Measurements from ENCODE around the gene TPPP.
"Not testable (repeated sequence)": the region's sequence is repeated elsewhere in the genome, so short reads cannot be mapped to it uniquely, and the experiment has no call there.

Gene TPPP

GRCh38 chr5:682216-682615 lies 10.9 kb downstream of the TPPP start:
- H3K27ac ChIP-seq (ENCODE audit: low read length); H3K9me3 ChIP-seq (ENCODE audit: control insufficient read depth in 1 of 2, low read length in 2 of 2); H3K27me3 ChIP-seq (ENCODE audit: low read depth, low read length); H3K36me3 ChIP-seq (ENCODE audit: control insufficient read depth in 1 of 2, insufficient read depth in 2 of 2, low read length in 2 of 2); H3K4me3 ChIP-seq (ENCODE audit: low read depth in 1 of 2, low read length in 2 of 2): not testable (repeated sequence)
- H3K4me1 ChIP-seq (ENCODE audit: control insufficient read depth in 1 of 2, insufficient read depth in 2 of 2, low read length in 2 of 2) = peaks cover 0 to 23% of the 10 kb centered on the region in 2 donors

DNA sequence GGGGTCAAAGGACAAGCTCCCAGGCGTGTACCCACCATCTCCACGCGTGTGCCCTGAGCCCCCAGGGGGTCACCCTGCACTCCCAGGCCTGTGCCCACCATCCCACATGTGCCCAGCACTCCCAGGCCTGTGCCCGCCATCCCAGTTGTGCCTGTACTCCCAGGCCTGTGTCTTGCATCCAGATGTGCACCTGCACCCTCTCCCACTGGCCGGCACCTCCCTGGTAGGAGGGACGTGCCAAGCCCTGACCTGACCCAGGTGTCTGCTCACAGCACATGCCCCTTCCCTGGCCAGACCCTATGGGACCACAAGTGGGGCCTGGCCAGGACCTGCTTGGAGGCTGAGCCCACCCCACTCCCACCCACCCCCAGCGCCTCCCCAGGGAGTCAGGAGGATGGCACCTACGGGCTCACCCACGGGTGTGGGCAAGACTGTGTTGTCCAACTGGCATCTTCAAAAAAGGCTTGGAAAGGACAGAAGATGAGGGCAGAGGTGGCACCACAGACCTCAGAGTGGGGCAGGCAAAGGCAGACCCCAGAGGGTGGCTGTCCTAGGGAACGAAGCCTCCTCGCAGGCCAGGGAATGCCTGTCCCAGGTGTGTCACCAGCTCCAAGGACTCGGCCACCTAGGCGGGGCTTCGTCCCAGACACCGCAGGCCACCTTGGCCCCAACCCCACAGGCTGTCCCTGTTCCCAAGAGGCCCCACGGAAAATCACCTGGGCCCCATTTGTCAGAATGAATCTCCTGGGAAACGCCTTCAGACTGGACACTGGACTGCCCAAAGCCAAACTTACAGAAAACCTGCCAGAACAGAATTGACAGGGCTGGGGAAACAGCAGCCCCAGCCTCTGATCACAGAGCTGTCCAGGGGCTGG lies 11.6 kb downstream of the TPPP start:
- not testable (repeated sequence) for H3K27me3 ChIP-seq (ENCODE audit: low read depth, low read length); H3K27ac ChIP-seq (ENCODE audit: low read length); H3K36me3 ChIP-seq (ENCODE audit: control insufficient read depth in 1 of 2, insufficient read depth in 2 of 2, low read length in 2 of 2); H3K9me3 ChIP-seq (ENCODE audit: control insufficient read depth in 1 of 2, low read length in 2 of 2); H3K4me3 ChIP-seq (ENCODE audit: low read depth in 1 of 2, low read length in 2 of 2)
- peaks cover 0 to 23% of the 10 kb centered on the region in 2 donors for H3K4me1 ChIP-seq (ENCODE audit: control insufficient read depth in 1 of 2, insufficient read depth in 2 of 2, low read length in 2 of 2)

- H3K4me1 ChIP-seq (ENCODE audit: control insufficient read depth in 1 of 2, insufficient read depth in 2 of 2, low read length in 2 of 2) = peaks cover 0 to 28% of the 10 kb centered on the region in 2 donors
- not testable (repeated sequence) for H3K4me3 ChIP-seq (ENCODE audit: low read depth in 1 of 2, low read length in 2 of 2); H3K27ac ChIP-seq (ENCODE audit: low read length); H3K9me3 ChIP-seq (ENCODE audit: control insufficient read depth in 1 of 2, low read length in 2 of 2); H3K36me3 ChIP-seq (ENCODE audit: control insufficient read depth in 1 of 2, insufficient read depth in 2 of 2, low read length in 2 of 2); H3K27me3 ChIP-seq (ENCODE audit: low read depth, low read length)
Observed at GRCh38 chr5:680836-681235, 12.3 kb downstream of the TPPP start.

GRCh38 chr5:680118-680795 lies 12.9 kb downstream of the TPPP start:
- H3K4me1 ChIP-seq (ENCODE audit: control insufficient read depth in 1 of 2, insufficient read depth in 2 of 2, low read length in 2 of 2) = peaks cover 0 to 31% of the 10 kb centered on the region in 2 donors
- not testable (repeated sequence) for H3K36me3 ChIP-seq (ENCODE audit: control insufficient read depth in 1 of 2, insufficient read depth in 2 of 2, low read length in 2 of 2); H3K27ac ChIP-seq (ENCODE audit: low read length); H3K27me3 ChIP-seq (ENCODE audit: low read depth, low read length); H3K9me3 ChIP-seq (ENCODE audit: control insufficient read depth in 1 of 2, low read length in 2 of 2); H3K4me3 ChIP-seq (ENCODE audit: low read depth in 1 of 2, low read length in 2 of 2)

DNA sequence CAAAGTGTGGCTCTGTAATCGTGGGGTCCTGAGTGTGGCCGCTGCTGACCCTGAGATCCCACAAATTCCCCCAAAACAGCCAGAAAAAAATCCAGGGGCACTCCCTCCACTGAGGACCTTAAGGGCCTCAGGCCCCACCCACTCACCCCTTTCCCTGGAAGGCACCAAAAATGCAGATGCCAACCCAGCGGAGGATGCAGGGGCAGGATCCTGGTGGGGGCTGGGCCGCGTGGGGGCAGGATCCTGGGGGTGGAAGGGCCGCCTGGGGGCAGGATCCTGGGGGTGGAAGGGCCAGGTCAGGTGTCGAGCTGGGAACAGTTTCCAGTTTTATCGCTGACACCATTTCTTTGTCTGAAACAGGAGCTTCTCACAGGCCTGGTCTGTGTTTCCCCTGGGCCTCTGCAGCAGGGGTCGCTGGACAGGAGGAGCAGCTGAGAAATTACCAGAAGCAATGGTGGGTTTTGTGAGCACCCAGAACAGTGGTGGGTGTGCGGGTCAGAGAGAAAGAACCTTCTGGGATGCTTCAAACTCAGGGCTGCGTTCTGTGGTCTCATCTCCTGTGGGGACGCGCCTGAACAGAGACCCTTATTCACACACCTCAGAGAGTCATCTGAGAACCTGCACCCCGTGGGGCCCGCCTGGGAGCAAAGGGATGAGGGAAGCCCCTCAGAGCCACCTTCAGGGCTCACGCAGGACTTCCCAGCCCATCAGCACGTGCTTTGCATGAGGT lies 13.8 kb downstream of the TPPP start:
- H3K4me3 ChIP-seq (ENCODE audit: low read depth in 1 of 2, low read length in 2 of 2); H3K27me3 ChIP-seq (ENCODE audit: low read depth, low read length); H3K36me3 ChIP-seq (ENCODE audit: control insufficient read depth in 1 of 2, insufficient read depth in 2 of 2, low read length in 2 of 2); H3K27ac ChIP-seq (ENCODE audit: low read length); H3K9me3 ChIP-seq (ENCODE audit: control insufficient read depth in 1 of 2, low read length in 2 of 2): not testable (repeated sequence)
- H3K4me1 ChIP-seq (ENCODE audit: control insufficient read depth in 1 of 2, insufficient read depth in 2 of 2, low read length in 2 of 2) = peaks cover 0 to 37% of the 10 kb centered on the region in 2 donors

DNA sequence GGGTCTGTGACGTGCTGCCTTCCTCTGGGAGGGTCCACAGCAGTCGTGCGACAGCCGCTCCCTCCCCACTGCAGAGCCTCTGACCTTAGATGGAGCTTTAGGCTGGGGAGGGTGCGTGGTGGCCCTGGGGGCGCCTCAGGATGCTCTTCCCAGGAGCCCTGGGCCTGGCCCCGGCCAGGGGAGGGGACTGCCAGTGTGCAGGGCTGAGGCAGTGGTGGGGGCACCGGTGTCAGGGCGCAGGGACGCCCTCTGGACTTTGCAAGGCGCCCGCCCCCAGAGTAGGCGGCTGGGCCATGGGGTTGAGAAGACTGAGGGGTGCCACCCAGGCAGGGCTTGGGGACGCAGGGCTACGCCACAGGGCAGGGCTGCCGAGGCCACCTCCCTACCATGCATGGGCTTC lies 14.6 kb downstream of the TPPP start:
- H3K36me3 ChIP-seq (ENCODE audit: control insufficient read depth in 1 of 2, insufficient read depth in 2 of 2, low read length in 2 of 2); H3K9me3 ChIP-seq (ENCODE audit: control insufficient read depth in 1 of 2, low read length in 2 of 2); H3K27ac ChIP-seq (ENCODE audit: low read length); H3K4me3 ChIP-seq (ENCODE audit: low read depth in 1 of 2, low read length in 2 of 2); H3K27me3 ChIP-seq (ENCODE audit: low read depth, low read length): not testable (repeated sequence)
- peaks cover 0 to 40% of the 10 kb centered on the region in 2 donors for H3K4me1 ChIP-seq (ENCODE audit: control insufficient read depth in 1 of 2, insufficient read depth in 2 of 2, low read length in 2 of 2)

- H3K4me1 ChIP-seq (ENCODE audit: control insufficient read depth in 1 of 2, insufficient read depth in 2 of 2, low read length in 2 of 2) = peaks cover 4 to 45% of the 10 kb centered on the region in 2 donors
- no peaks in the 10 kb centered on the region for H3K36me3 ChIP-seq (ENCODE audit: control insufficient read depth in 1 of 2, insufficient read depth in 2 of 2, low read length in 2 of 2)
- no peaks in the 10 kb centered on the region for H3K9me3 ChIP-seq (ENCODE audit: control insufficient read depth in 1 of 2, low read length in 2 of 2)
- no peak overlapping the region for H3K4me3 ChIP-seq (ENCODE audit: low read depth in 1 of 2, low read length in 2 of 2)
- H3K27me3 ChIP-seq (ENCODE audit: low read depth, low read length) = no peaks in the 10 kb centered on the region
- no peak overlapping the region for H3K27ac ChIP-seq (ENCODE audit: low read length)
Observed at GRCh38 chr5:677131-678101, 15.7 kb downstream of the TPPP start.

- Histone ChIP-seq H3K27ac (ENCODE audit: low read length) (no peak overlapping the region), H3K4me3 (ENCODE audit: low read depth in 1 of 2, low read length in 2 of 2) (no peak overlapping the region), H3K27me3 (ENCODE audit: low read depth, low read length) (no peaks in the 10 kb centered on the region), H3K9me3 (ENCODE audit: control insufficient read depth in 1 of 2, low read length in 2 of 2) (no peaks in the 10 kb centered on the region), H3K36me3 (ENCODE audit: control insufficient read depth in 1 of 2, insufficient read depth in 2 of 2, low read length in 2 of 2) (no peaks in the 10 kb centered on the region), H3K4me1 (ENCODE audit: control insufficient read depth in 1 of 2, insufficient read depth in 2 of 2, low read length in 2 of 2) (peaks cover 12 to 52% of the 10 kb centered on the region in 2 donors)
Observed at GRCh38 chr5:676699-677076, 16.5 kb downstream of the TPPP start.

DNA sequence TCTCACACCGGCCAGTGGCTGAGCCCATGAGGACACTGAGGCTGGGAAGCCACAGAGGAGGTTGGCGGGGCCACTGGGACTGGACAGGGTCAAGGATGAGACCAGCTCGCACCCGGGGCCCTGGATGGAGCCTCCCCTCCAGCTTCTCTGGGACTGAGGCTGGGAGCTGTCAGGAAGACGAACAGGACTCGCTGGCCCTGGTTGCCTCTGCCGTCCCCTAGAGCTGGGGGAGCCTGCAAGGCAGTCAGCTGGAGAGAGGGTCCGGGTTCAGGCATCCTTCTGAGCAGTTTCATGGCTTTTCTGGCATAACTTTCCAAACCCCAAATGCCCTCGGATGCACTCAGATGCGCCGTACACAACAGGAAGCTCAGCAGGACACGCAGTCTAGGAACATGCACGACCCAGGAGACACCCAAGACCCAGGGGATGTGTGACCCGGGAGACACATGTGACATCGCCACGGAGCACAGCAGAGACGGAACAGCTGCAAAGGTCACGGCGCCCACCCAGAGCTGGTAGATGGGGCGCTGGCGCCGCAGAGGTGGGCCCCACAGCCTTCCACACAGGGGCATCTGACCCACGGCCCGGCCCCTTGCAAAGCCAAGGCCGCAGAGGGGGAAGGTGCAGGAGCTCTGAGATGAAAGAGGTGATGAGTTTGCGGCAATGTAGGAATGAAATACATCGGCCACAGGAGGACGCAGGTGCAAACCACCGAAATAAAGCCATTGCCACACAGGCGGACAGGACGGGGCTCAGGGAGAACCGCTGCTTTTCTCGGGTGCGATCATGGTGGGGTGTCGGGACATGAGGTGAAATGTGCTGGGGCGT lies 17.1 kb downstream of the TPPP start:
- Histone ChIP-seq H3K27me3 (ENCODE audit: low read depth, low read length) (no peaks in the 10 kb centered on the region), H3K4me3 (ENCODE audit: low read depth in 1 of 2, low read length in 2 of 2) (no peak overlapping the region), H3K4me1 (ENCODE audit: control insufficient read depth in 1 of 2, insufficient read depth in 2 of 2, low read length in 2 of 2) (peaks cover 12 to 55% of the 10 kb centered on the region in 2 donors), H3K36me3 (ENCODE audit: control insufficient read depth in 1 of 2, insufficient read depth in 2 of 2, low read length in 2 of 2) (no peaks in the 10 kb centered on the region), H3K27ac (ENCODE audit: low read length) (no peak overlapping the region), H3K9me3 (ENCODE audit: control insufficient read depth in 1 of 2, low read length in 2 of 2) (no peaks in the 10 kb centered on the region)

Measured in muscle layer of duodenum (tissue), 2 donors.